Skin of body (tissue), 2 donors: ENCODE results near the gene ATP2A3. TPM values are rescaled to one million over a fixed set of nuclear protein-coding genes. Genes with fewer than 3 reads are reported as not detected.

ENCODE experiments used
- DNase-seq: peaks from one replicate; lab custom pipeline; 2025; lab: John Stamatoyannopoulos, UW
- total RNA-seq: library from RNA; depleted of rRNA; stranded (reverse); fragments of >200 nt; gene quantifications from one replicate; pipeline ENCODE4 v1.2.3, GENCODE V29; 2014

Gene ATP2A3
- total RNA-seq, 1 donor from 2014 or later: 5.5 TPM

DNA sequence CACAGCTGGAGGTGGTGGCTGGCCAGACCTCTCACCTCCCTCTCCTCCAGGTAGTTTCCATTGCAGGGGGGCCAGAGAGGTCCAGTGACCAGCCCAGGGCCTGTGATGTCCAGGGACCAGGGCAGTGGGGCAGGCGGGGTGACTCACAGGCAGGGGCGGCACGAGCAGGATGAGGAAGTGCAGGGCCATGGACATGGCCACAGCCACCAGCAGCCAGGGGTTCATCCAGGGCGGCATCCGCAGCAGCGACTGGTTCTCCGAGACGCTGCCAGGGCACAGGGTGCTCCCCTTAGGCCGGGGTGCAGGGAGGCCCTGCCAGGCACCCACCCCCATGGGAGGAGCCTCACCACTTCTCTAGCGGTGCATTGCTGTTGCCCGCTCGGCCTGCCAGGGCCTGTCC, 35.1 kb downstream of the ATP2A3 start:
- no peak for DNase-seq

DNA sequence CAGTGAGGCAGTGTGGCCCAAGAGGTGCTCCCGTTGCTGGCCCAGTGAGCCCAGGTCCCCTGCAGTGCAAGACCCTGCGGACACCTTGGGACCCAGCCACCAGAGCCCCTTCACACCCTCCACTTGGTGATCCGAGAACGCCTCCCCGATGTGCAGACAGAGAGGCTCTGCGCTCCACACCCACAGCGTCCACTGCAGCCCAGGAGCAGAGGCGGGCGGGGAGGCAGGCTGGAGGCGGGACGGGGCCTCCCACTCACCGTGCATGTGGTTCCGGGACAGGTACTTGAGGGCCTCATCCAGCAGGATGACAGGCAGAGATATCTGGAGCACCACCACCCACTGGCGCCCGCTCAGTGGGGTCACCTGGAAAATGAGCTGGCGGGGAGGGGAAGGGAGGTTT, 35.8 kb downstream of the ATP2A3 start:
- no peak for DNase-seq

DNA sequence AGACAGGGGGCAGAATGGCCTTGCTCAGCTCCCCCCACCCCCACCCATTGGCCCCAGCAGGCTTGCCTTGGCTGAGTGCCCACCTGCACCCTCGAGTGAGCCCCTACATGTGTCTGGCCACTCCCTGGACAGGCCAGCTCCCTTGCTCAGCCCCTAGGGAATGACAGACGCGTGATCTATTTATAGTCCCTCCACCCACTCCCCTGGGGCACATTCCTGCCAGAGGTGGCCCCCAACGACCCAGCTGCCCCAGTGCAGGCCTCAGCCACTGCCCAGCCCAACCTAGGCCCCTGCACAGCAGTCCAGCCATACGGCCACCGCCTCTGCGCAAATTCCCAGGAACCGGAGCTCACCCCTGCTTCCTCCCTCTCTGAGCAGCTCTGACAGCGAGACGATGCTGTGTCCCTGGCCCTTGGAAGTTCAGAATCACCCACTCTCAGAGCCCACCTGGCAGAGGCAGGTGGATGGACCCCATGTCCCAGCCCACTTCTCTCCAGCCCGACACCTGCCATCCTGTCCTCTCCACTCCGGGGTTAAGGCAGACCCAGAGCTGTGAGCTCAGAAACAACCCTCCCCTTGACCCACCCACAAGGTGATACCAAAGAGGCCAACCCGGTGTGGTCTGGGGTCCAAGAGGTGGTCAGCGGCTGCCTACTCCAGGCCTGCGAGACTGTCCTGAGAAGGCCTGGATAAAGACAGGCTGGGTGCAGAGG, 36.5 kb downstream of the ATP2A3 start:
- no peak for DNase-seq

DNA sequence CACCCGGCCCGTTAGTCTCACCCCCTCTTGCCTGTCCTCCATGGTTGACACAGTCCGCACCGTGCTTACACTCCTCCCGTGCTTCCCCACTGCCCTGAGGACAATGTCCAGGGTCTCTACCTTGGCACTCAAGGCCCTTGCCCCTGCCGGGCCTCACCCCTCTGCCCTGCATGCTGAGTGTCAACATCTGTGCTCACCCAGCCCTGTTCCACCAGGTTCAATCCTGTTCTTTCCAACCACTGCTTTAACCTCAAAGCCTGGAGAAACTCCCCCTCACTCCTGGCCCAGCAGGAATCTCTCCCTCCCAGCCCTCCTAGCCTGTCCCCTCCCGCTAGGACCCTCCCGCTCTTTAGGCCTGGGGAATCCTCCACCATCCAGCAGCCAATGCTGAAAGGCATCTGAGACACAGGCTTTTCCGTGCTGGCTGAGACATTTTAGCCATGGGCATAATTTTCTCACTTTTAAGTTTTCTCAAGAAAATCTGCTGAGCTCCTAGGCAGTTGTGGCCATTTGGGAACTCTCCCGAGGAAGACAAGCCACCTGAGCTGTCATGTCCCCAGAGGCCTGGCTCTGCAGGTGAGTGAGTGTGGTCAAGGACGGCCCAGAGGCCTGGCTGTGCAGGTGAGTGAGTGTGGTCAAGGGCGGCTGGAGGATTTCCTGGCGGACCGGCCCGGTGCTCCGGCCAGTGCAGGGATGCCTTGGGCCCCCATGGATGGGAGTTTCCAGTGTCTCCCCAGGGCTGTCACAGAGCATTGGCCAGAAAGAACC, 37.2 kb downstream of the ATP2A3 start:
- DNase-seq: no peak

DNA sequence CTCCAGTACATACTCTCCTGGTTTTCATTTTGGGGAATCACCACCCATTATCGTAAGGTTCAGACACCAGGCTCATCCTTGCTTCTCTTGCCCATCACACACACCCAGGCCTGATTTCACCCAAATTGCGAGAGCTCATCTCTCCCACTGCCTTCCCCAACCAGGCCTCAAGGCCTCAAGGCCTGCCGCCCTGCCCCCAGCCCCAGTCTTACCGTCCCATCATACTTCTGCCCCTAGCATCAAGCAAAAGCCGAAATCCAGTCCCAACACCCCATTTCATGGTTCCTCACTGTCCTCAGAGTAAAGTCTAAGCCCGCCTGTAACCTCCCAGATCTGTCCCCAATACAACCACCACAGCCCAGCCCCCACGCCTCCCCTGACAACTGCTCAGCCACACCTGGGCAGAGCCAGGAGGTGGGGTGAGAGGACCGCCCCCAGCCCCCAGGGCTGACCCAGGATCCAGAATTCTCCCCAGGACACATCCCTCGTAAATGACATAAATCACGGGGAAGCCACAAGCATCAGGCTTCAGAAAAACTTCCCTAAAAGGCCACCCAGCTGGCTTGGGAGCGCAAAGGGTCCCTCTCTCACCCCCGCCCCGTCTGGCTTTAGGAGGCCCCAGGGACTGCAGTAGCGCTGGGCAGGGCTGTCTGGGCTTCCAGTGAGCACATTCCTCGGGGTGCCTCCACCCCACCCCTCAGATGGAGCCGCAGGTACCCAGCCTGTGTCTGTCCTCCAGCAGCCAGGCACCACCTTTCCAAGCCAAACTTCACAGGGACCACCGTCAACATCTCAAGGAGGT, 38.4 kb downstream of the ATP2A3 start:
- no peak for DNase-seq

DNA sequence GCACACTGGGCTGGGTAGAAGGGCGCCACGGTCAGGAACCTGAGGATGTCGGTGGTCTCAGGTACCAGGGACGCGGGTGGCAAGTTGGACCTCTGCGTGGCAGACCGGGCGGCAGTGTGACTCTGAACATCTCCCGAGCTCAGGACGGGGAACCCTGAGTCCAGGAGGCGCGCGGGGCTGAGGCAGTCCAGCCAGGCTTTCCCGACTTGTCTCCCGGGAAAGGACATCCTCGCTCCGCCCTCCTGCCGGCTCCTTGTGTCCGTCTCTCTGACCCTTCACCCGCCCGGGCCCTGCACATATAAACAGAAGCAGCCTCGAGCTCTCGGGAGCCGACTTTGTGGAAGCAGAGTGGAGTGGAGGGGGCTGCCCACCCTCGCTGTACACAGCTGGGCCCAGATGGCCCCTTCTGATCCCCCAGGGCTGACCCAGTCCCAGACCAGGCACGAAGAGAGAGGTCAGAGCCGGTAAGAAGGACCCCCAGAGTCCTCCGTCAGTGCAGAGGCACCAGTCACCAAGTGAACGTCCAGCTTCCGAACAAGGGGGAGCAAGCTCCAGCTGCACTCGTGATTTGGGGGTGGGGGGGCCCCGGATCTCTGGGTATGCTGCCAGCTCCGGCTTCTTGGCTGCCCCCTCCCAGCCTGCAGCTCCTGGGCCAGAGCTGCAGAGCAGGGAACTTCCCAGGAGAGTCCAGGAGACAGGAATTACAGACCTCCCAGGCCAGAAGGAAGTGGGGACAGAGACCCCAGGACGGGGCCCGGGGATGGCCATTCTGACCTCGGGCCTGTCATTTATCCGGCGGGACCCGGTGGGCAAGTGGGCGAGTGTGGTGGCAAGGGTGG, 39.5 kb downstream of the ATP2A3 start:
- DNase-seq: no peak

DNA sequence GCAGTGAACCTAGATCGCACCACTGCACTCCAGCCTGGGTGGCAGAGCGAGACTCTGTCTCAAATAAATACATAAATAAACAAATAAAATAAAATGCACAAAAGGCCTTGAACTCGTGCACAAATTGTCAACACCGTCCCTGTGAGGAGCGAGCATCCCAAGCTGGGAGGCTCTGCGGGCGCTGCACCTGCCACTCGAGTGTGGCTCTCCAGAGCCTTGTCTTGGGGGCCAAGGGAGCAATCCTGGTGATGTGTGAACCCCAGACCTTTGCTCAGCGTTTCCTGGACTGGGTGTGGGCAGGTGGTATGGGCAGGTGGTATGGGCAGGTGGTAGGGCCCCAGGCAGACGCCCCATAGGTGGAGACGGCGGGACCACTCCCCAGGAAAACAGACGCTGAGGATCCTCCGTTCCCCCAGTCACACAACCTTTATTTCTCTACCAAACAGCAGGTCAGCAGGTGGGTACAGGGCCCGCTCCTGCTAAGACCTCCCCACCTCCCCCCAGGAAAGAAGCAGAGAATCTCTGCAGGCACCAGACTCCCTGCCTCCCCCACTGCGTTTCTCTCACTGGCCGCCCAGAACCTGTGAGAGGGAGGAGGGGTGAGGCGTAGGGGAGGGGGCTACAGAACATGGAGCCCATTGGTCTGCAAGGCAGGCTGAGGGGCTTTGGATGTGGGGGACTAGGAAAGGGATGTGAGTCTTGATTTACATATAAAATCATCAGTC, 40.6 kb downstream of the ATP2A3 start:
- no peak for DNase-seq

DNA sequence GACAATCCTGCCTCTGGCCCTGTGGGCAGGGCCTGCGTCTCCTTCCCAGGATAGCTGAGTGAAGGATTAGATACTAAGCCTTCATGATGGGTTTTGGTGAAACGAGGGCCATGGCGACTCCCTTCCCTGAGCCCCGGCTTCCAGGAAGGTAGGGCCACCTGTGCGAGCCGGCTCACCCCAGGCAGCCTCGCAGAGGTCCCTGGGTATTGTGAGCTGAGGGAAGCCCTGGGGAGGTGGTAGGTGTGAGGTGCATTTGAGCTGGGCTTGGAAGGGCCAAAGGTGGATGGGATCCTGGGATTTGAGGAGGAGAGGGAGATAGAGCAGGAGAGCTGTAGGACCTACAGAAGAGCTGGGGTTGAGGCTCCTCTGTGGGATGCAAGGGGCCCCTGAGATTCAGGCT, 41.5 kb downstream of the ATP2A3 start:
- DNase-seq: no peak

DNA sequence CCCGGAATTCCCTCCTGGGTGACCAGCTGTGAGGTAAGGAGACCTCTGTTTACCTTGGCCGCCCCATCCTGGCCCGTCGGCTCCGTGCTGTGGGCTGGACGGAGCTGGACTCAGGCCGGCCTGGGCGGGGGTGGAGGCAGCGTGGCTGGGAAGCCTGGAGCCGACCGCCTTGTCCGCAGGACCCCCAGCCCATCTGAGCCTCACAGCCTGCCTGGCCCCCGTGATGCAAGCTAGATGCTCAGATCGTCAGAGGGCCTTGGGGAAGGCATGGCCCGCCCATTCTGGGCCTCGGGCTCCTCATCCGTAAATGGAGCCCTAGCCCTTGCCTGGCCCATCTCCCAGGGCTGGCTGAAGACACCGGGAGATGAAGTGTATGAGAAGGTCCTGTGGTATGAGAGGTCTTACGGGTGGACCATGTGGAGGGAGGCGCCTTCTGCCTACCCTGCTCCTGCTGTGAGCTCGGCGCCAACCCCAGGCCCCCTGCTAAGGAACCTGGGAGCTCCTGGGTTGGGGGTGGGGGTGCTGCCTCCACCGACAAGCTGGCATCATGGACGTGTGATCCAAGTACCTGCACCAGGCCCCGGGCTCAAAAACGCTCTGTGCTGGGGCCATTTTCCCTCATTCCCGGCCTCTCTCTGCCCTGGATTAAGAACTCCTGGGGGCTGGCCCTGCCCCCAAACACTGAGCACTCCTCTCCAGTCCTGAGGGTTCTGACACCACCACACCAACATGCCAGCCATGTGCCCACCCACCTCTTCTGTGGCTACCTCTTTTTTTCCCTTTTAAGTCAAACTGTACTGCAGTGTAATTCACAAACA, 42.5 kb downstream of the ATP2A3 start:
- no peak for DNase-seq

DNA sequence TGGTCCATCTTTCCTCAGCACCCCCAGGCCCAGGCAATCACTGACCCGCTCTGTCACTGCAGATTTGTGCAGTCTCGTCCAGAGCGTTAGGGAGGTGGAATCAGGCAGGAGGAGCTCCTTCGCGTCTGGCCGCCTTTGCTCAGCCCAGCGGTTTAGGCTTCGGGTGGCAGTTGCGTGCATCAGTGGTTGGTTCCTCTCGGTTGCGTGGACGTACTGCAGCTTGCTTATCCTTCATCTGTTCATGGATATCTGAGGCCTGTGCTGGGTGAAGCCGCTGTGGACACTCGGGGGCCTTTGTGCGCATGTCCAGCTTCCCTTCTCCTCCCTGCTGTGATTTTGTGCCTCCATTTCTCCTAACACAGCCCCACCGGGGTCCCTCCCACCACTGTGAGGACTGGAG, 43.2 kb downstream of the ATP2A3 start:
- no peak for DNase-seq

DNA sequence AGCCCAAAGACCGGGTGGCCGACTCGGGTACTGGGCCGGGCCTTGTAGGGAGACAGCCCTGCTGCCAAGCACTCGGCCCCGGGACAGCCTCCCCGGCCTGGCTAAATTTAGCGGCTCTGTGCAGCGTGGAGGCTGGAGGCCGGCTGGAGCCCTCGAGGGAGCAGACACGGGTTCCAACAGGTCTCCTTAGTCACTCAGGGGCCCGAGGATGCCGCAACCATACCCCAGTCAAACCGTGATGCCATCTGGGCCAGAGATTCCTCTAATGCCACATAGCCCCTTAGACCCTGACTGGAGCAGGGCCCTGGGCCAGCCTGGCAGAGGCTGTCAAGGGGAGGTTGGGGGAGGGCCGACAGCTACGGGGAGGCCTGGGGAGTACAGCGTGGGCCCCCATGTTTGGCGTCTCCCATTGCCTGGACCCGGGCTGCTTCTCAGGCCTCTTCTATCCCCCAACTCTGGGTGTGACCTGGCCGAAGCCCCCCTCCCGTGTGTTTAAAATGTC, 45.1 kb downstream of the ATP2A3 start:
- no peak for DNase-seq

DNA sequence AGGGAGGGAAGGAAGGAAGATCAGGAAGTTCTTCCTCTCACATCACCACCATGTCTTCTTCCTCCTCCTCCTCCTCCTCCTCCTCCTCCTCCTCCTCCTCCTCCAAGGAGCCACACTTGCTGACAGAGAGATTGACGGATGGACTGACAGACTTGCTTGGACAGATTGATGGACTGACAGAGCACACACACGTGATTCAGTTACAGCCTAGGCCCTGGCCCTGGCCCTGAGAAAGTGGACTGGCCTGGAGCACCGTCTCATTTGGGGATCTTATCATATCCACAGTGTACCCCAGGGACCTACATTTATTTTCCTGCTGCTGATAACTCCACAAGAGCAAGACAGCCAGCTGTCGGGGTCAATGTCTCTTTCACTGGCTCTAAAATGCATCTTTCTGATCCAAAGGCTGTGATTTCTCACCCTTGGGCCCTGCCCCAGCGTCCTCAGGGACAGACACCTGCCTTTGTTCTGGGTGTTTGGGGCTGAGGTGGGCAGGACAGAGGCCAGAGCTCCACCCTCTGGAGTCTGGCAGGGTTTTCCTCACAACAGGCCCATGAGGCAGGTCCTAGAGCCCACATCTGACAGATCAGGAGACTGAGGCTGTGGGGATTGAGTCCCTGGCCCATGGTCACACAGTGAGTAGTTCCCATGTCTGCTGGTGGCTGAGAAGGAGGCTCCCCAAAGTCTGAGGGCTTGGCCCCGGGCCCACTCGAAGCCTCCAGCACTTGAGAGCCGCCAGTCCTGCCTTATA, 45.7 kb downstream of the ATP2A3 start:
- DNase-seq: no peak

DNA sequence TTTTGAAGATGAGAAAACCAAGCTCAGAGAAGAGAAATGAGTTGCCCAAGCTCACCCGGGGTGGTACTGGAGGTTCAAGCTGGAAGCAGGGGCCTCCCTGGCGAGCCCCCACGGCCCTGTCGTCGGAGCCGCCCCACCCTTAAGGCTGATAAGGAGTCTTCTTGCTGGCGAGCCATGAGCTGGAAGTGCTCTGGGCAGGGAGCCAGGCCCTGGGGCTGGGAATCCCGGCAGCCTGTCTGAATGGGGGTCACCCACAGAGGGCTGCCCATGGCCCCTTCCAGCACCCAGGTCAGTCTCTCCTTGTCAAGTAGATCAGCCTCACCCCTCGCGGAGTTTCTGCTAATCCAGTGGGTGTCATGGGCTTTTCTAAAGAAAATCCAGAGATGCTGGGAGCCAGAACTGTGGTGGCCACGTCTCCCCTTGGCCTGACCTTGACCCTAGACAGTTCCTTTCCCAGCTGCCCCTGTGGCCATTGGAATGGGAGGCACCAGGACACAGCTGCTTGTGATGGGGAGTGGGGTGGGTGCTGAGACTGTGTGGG, 46.8 kb downstream of the ATP2A3 start:
- DNase-seq: no peak

DNA sequence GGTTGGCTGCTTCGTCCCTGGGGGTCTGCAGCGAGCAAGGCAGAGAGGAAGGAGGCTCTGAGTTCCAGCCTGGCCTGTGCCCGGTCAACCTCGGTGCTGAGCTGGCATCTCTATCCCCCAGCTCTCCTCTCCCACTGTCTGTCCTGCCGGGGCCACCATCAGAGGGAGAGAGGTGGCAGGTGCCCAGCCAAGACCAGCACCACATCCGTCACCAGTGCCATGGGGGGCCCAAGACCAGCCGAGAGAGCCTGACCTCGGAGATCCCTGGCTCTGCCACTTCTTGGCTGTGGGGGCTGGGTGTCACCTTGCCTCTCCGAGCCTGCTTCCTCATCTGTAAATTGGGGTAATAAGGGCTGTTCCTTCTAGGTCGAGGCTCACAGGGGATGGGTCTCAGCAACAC, 47.4 kb downstream of the ATP2A3 start:
- DNase-seq: no peak

DNA sequence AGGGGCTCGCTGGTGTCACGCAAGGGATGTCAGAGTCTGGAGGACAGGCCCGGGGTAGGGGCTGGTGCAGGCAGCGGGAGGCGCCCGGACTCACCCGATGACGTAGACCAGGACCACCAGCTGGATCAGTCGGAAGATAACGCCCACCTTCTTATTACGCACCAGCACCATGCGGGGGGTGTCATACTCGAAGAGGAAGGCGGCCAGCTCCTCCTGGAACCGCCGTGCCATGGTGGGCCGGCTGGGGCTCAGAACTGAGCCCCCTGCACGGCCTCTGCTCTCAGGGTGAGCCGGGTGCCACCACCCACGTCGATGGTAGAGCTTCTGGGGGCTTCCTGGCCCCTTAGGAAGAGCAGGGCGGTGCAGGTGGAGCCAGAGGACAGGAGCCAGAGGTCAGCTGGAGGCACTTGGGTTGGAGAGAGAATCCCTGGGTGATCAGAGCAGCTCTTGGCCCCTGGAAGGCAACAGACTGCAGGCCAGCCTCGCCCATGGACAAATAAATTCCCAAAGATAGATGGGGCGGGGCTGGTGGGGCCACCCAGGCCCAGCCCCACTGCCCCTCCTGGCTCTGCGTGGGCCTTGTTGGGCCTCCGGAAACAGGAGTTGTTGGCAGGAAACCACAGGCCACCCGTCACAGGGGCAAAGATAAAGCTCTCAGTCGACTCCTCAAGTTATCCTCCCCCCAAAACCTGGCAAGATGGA, 48.1 kb downstream of the ATP2A3 start, which contains the start of gene P2RX1:
Gene P2RX1, minus strand, starts transcription at position 471 of the 702 bp plus-strand sequence. Its CDS starts 240 bp downstream, at position 231.
- no peak for DNase-seq

DNA sequence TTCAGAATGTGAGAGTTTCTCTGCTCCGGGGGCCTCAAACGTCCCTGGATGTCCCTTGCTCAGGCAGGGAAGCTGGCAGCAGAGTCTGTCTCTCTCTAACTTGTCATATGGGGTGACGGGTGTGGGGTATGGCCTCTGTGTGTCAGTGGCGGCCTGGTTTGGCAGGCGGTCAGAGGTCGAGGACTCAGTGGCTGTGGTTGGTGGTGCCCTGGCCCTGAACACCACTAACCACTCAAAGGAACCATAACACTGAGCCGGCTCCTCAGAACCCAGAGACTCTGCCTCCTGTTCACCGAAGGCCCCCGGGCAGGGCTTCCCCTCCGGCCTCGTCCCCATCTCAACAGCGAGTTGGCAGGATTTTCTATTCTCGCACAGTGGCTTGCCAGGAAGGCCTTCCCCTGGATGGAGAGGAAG, 48.6 kb downstream of the ATP2A3 start:
- no peak for DNase-seq

DNA sequence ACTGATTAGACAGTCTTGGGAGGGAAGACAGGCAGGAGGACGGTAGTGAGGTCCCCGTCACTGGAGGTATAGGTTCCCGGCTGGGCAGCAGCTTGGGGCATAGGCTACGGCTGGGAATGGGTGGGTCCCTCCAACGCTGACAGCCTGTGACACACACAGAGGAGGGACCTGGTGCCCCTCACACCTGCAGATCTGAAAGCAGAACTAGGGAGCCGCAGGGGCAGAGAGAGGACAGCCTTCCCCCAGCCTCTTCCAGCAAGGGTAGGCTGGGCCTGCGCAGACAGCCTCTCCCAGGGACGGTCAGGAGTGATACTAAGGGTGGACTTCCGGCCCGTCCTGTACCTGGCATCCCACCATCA, 49.9 kb downstream of the ATP2A3 start:
- DNase-seq: no peak
